ENCODE results near the gene SEBOX. TPM values are rescaled to one million over a fixed set of nuclear protein-coding genes. Genes with fewer than 3 reads are reported as not detected.

SEBOX gene
- total RNA-seq, 4 donors from 2014 or later, result not detected

DNA sequence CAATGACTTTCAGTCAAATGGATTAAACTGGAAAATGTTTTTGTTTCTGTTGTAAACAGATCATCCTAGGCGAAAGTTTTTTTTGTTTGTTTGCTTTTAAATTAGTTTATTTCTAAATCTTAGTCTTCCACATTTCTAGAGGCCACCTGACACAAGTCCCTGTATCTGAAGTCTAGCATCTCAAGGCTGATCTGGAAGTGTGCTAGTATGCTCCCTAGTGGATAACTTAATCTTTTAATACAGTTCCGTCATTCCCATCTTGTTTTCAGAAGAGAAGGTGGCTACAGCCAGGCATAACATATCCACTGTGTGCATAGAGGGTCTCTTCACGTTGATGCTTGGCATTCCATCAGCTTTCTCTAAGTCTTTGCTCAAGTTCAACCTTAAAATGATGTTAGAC lies 37.3 kb downstream of the SEBOX start:
- no peaks in the 10 kb centered on the region for H3K9me3 ChIP-seq
- no peak overlapping the region for H3K27ac ChIP-seq
- WGBS, 2 donors, result 62 to 63% methylated on average over 3 of the region's 3 CpGs
- H3K36me3 ChIP-seq, result peaks cover 0 to 66% (median 5%) of the 10 kb centered on the region in 3 donors
- no peak for DNase-seq (ENCODE audit: low spot score in 2 of 2)
- TF ChIP-seq EP300 (IDR thresholded peaks at IDR 0.05) (no peak), POLR2A (IDR thresholded peaks at IDR 0.05) (no peak)
- TF ChIP-seq, protein P1, sequence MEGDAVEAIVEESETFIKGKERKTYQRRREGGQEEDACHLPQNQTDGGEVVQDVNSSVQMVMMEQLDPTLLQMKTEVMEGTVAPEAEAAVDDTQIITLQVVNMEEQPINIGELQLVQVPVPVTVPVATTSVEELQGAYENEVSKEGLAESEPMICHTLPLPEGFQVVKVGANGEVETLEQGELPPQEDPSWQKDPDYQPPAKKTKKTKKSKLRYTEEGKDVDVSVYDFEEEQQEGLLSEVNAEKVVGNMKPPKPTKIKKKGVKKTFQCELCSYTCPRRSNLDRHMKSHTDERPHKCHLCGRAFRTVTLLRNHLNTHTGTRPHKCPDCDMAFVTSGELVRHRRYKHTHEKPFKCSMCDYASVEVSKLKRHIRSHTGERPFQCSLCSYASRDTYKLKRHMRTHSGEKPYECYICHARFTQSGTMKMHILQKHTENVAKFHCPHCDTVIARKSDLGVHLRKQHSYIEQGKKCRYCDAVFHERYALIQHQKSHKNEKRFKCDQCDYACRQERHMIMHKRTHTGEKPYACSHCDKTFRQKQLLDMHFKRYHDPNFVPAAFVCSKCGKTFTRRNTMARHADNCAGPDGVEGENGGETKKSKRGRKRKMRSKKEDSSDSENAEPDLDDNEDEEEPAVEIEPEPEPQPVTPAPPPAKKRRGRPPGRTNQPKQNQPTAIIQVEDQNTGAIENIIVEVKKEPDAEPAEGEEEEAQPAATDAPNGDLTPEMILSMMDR (IDR thresholded peaks at IDR 0.05), result no peak
- H3K27me3 ChIP-seq, result no peaks in the 10 kb centered on the region
- H3K4me3 ChIP-seq, result no peak overlapping the region
- peaks cover 0 to 6% (median 1%) of the 10 kb centered on the region in 4 donors for H3K4me1 ChIP-seq

DNA sequence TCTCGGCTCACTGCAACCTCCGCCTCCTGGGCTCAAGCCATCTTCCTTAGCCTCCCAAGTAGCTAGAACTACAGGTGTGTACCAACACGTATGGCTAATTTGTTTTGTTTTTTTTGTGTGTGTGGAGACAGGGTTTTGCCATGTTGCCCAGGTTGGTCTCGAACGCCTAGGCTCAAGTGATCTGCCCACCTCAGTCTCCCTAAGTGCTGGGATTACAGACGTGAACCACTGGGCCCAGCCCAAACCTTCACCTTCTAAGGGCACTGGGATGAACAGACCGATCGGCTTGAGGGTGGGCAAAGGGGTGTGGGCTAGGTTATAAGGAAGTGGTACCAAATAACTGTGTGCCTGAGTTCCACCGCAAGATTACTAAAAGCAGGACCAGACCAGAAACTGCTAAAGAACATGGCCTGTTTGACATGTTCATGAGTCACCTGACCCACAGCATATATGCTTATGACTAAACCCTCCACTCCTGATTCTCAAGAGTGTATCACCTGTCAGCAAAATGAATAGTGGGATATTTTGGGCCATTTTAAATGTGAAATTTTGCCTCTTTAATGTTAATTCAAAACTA lies 37.9 kb downstream of the SEBOX start:
- H3K27me3 ChIP-seq, result no peaks in the 10 kb centered on the region
- H3K9me3 ChIP-seq, result no peaks in the 10 kb centered on the region
- peaks cover 0 to 65% (median 5%) of the 10 kb centered on the region in 3 donors for H3K36me3 ChIP-seq
- H3K4me3 ChIP-seq, result no peak overlapping the region
- no peak for DNase-seq (ENCODE audit: low spot score in 2 of 2)
- no peak for TF ChIP-seq POLR2A (IDR thresholded peaks at IDR 0.05)
- TF ChIP-seq EP300 (IDR thresholded peaks at IDR 0.05), result no peak
- TF ChIP-seq, protein P1 (IDR thresholded peaks at IDR 0.05), result no peak
- H3K27ac ChIP-seq, result no peak overlapping the region
- 86 to 90% methylated on average over 9 of the region's 9 CpGs for WGBS, 2 donors
- H3K4me1 ChIP-seq, result no peaks in the 10 kb centered on the region

DNA sequence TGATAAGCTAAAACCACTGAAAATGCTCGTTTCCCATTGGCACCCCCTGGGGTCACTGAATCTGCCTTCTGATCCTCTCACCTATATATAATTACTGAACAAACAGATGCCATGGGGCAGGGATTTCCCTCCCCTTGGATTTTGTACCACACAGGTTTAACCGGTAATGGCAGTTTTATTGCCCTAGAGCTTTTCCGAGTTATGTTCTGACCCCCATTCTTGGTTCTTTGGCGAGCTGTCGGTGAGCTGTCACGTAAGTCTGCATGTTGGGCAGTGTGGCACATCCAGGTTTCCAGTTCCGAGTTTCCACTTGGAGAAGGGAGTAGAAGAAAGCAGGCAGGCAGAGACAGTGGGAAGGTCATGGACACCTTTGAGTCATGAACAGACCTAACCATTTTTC lies 38.9 kb downstream of the SEBOX start:
- TF ChIP-seq EP300 (IDR thresholded peaks at IDR 0.05), result no peak
- TF ChIP-seq, protein P1 (IDR thresholded peaks at IDR 0.05), result no peak
- TF ChIP-seq POLR2A (IDR thresholded peaks at IDR 0.05), result no peak
- no peak for DNase-seq (ENCODE audit: low spot score in 2 of 2)
- Histone ChIP-seq H3K4me1 (no peaks in the 10 kb centered on the region), H3K4me3 (no peak overlapping the region), H3K27me3 (no peaks in the 10 kb centered on the region), H3K9me3 (no peaks in the 10 kb centered on the region), H3K36me3 (peaks cover 0 to 55% (median 5%) of the 10 kb centered on the region in 3 donors), H3K27ac (no peak overlapping the region)
- 75 to 85% methylated on average over 7 of the region's 7 CpGs for WGBS, 2 donors

DNA sequence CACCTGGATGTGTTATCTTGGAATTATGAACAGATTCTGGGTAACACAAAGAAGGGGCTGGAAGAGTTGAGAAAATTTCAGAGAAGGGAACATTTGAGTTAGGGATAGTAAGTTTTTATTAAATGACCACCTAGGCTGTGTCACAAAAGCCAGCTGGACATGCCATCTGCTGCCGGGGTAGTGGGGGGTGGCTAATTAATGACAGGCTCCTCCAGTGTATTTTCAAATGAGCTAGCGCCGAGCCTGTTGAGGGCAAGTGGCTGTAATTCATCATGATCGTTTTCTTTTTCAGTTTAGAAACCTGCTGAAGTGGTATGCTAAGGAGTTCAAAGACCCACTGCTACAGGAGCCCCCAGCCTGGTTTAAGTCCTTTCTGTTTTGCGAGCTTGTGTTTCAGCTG lies 39.8 kb downstream of the SEBOX start:
- Histone ChIP-seq H3K27me3 (no peaks in the 10 kb centered on the region), H3K4me1 (peaks cover 0 to 2% (median under 1%) of the 10 kb centered on the region in 4 donors), H3K27ac (no peak overlapping the region), H3K4me3 (no peak overlapping the region), H3K9me3 (no peaks in the 10 kb centered on the region), H3K36me3 (peaks cover 0 to 46% (median 5%) of the 10 kb centered on the region in 3 donors)
- no peak for DNase-seq (ENCODE audit: low spot score in 2 of 2)
- WGBS, 2 donors, result 57% methylated on average over 5 of the region's 5 CpGs
- TF ChIP-seq POLR2A (IDR thresholded peaks at IDR 0.05), result no peak
- TF ChIP-seq, protein P1 (IDR thresholded peaks at IDR 0.05), result no peak
- TF ChIP-seq EP300 (IDR thresholded peaks at IDR 0.05), result no peak

DNA sequence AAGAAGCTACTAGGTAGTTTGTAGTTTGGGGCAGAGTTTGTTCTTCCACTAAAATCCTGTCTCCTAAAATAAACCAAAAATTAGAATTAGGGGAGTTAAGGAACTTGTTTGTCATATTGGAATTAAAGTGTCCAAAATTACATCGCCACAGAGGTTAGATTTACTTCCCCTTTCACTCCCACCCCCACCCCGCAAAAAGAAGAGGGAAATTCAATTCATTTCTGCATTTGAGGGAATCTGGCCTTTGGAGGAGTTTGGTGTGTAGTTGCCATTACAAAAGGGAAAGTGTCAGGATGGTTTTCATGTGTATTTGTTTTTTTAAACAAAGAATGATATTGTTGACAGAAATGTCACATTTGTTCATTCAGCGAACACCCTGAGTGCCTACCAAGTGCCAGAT lies 40.2 kb downstream of the SEBOX start:
- Histone ChIP-seq H3K27ac (no peak overlapping the region), H3K4me1 (peaks cover 0 to 6% (median 5%) of the 10 kb centered on the region in 4 donors), H3K36me3 (peaks cover 0 to 42% (median 5%) of the 10 kb centered on the region in 3 donors), H3K4me3 (no peak overlapping the region), H3K9me3 (no peaks in the 10 kb centered on the region), H3K27me3 (no peaks in the 10 kb centered on the region)
- no peak for DNase-seq (ENCODE audit: low spot score in 2 of 2)
- TF ChIP-seq POLR2A (IDR thresholded peaks at IDR 0.05), result no peak
- TF ChIP-seq, protein P1 (IDR thresholded peaks at IDR 0.05), result no peak
- TF ChIP-seq EP300 (IDR thresholded peaks at IDR 0.05), result no peak
- WGBS, 2 donors, result 74 to 80% methylated on average over 3 of the region's 3 CpGs
